DOHH2 (cell line): ENCODE results near the gene ASB7.

ENCODE experiments used
- EZH2phosphoT487 ChIP-seq: fragments of 200-600 bp; sonication (generic); IDR thresholded peaks from 2 replicates; pipeline ENCODE4 v1.6.1; 2017; ENCODE audit warnings: borderline replicate concordance, mild to moderate bottlenecking, antibody characterized with exemption, low read length, moderate library complexity, mixed read lengths
- TF ChIP-seq, protein P1 (sequence below): fragments of 200-600 bp; sonication (generic); IDR thresholded peaks from one replicate; pipeline ENCODE4 v1.5.1; 2014; ENCODE audit warnings: antibody characterized with exemption, mild to moderate bottlenecking, low read depth, low read length; ENCODE audit not compliant: poor library complexity, severe bottlenecking

DNA sequence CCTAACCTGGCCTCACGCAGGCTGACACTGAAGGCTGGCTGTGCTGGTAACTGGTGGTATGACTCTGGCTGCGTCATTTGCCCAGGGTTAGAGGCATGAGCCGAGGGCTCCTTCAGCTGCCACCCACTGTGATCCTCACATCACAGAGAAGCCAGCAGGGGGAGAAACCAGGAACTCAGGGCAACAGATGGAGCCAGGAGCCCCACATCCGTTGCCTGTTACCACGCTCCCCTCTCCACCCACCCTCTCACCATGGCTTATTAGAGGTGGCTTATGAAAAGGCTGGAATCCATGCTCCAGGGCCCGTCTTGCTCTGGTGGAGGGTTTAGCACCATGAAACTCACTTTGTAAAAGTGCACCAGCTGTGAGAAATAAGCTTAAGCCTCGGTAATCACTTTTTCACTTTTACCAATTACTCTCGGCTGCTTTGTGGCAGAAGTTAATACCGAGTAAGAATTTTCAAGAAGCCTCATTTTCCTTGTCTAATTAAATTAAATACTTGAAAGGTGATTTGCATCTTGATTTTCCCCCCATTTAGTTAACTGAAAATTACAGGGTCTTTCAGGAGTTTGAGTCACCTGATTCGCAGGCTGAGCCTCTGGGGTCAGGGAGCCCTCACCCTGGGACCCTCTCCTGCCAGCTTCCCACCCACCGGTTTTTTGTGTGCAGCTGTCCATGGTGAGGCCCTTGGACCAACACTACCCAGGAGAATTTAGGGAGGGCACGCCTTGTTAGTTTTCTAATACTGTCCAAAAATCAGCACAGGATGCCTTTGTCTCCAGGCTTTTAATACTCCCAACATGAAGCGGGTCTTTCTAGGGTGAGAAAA, 60.9 kb downstream of the ASB7 start:
- TF ChIP-seq, protein P1, sequence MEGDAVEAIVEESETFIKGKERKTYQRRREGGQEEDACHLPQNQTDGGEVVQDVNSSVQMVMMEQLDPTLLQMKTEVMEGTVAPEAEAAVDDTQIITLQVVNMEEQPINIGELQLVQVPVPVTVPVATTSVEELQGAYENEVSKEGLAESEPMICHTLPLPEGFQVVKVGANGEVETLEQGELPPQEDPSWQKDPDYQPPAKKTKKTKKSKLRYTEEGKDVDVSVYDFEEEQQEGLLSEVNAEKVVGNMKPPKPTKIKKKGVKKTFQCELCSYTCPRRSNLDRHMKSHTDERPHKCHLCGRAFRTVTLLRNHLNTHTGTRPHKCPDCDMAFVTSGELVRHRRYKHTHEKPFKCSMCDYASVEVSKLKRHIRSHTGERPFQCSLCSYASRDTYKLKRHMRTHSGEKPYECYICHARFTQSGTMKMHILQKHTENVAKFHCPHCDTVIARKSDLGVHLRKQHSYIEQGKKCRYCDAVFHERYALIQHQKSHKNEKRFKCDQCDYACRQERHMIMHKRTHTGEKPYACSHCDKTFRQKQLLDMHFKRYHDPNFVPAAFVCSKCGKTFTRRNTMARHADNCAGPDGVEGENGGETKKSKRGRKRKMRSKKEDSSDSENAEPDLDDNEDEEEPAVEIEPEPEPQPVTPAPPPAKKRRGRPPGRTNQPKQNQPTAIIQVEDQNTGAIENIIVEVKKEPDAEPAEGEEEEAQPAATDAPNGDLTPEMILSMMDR = no peak
- TF ChIP-seq EZH2phosphoT487 = no peak
